ENCODE results near the gene USP21. TPM values are rescaled to one million over a fixed set of nuclear protein-coding genes. Genes with fewer than 3 reads are reported as not detected.

USP21 gene
- total and polyA plus RNA-seq, 2 of the 8 experiments (the other 6 are each of a cell fraction or from before 2014, with no cell fraction given): 23.9 to 36.3 TPM

DNA sequence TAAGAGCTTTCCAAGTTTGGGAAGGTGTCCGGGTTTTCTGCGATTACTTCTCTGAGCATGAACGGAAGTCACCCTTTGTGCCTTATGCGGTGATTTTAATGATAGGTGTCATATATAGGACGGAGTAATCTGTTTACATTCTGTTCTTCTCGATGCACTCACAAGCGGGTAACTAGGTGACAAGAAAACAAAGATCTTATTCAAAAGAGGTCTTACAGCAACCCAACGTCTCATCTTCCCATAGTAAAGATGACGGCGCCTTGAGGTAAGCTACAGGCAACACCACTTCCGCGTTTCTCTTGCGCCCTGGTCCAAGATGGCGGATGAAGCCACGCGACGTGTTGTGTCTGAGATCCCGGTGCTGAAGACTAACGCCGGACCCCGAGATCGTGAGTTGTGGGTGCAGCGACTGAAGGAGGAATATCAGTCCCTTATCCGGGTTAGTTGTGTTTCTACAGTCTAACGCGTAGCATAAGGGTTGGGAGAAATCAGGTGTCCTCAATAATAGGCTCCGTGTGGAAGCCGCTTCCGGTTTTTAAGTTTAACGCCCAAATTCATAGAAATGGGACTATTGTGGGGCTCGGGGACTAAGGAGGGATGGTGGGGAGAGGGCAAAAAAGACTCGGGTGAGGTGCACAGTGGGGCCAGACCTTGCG lies 5.5 kb upstream of the USP21 start, which contains the start of gene UFC1 (continued):
- TF ChIP-seq CHD2 (IDR thresholded peaks at IDR 0.05; ENCODE audit: low read length) (peak; percentile 83), CREB1 (IDR thresholded peaks at IDR 0.05) (peak; percentile 69), EP300 (IDR thresholded peaks at IDR 0.05; ENCODE audit: borderline replicate concordance in 1 of 2, low read depth in 2 of 2, low read length in 2 of 2) (0 out of 3 replicates have a peak, but pooled peaks of 1 of the 2 experiments have one; percentile 2), KDM5A (IDR thresholded peaks at IDR 0.05; ENCODE audit: low read length) (no peak; the same call in 1 of the 2 replicates), SAP30 (IDR thresholded peaks at IDR 0.05; ENCODE audit: insufficient read depth, insufficient replicate concordance, low read length) (peak; percentile 65), ASH2L (IDR thresholded peaks at IDR 0.05; ENCODE audit: low read length) (peak; percentile 95), EGR1 (IDR thresholded peaks at IDR 0.05; ENCODE audit: borderline replicate concordance, low read depth, low read length) (no peak), CEBPB (IDR thresholded peaks at IDR 0.05; ENCODE audit: low read depth, low read length) (no peak), TAF1 (IDR thresholded peaks at IDR 0.05; ENCODE audit: low read depth, low read length) (peak; percentile 97), RFX5 (IDR thresholded peaks at IDR 0.05; ENCODE audit: borderline replicate concordance, low read depth, low read length) (no peak), SIN3A (conservative IDR thresholded peaks at IDR 0.05 in 1 of 2, IDR thresholded peaks at IDR 0.05 in 1 of 2; ENCODE audit: low read depth in 1 of 2, low read length in 2 of 2) (peak; percentile 83 to 90; a peak in 2 of 4 replicates), SUZ12 (IDR thresholded peaks at IDR 0.05; ENCODE audit: low read length) (no peak)
